Measurements from ENCODE around the gene KIF13A.

- TF ChIP-seq CTCF (IDR thresholded peaks at IDR 0.05) (peak; percentile 27), EZH2 (IDR thresholded peaks at IDR 0.05) (no peak)
Measured at GRCh38 chr6:17987697-17988421, 424 bp upstream of the KIF13A start.
